Measurements from ENCODE around the gene DXO. TPM values are rescaled to one million over a fixed set of nuclear protein-coding genes. Genes with fewer than 3 reads are reported as not detected.
"Not testable (repeated sequence)": the region's sequence is repeated elsewhere in the genome, so short reads cannot be mapped to it uniquely, and the experiment has no call there.

DXO gene
- total and polyA plus RNA-seq, 9 donors, result 10.7 to 22.2 (median 16.8) TPM

DNA sequence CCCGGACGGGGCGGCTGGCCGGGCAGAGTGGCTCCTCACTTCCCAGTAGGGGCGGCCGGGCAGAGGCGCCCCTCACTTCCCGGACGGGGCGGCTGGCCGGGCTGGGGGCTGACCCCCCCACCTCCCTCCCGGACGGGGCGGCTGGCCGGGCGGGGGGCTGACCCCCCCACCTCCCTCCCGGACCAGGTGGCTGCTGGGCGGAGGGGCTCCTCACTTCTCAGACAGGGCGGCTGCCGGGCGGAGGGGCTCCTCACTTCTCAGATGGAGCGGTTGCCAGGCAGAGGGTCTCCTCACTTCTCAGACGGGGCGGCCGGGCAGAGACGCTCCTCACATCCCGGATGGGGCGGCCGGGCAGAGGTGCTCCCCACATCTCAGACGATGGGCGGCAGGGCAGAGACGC is 39.8 kb downstream of the DXO start:
- not testable (repeated sequence) for H3K27me3 ChIP-seq (ENCODE audit: control insufficient read depth, insufficient read depth, low read length); H3K4me1 ChIP-seq (ENCODE audit: control insufficient read depth, insufficient read depth, low read length); H3K36me3 ChIP-seq (ENCODE audit: control insufficient read depth, insufficient read depth, low read length); H3K4me3 ChIP-seq (ENCODE audit: low read length); H3K9me3 ChIP-seq (replicated peaks; ENCODE audit: control insufficient read depth, low read depth, low read length); H3K27ac ChIP-seq (ENCODE audit: low read length); DNase-seq
- WGBS (ENCODE audit: insufficient coverage), result no CpG with 5 or more reads among the region's 32 CpGs

DNA sequence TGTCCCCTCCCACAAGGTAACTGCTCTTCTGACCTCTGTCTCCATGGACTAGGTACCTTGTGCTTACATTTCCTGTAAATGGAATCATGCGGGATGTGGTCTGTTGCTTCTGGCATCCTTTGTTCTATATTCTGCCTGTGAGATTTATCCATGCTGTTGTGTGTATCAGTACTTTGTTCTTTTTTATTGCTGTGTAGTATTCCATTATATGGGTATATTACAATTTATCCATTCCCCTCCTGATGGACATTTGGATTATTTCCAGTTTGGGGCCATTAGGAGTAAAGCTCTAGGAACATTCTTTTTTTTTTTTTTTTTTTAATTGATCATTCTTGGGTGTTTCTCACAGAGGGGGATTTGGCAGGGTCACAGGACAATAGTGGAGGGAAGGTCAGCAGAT is 41.0 kb downstream of the DXO start:
- Histone ChIP-seq H3K27me3 (ENCODE audit: control insufficient read depth, insufficient read depth, low read length) (peaks cover 6% of the 10 kb centered on the region), H3K4me1 (ENCODE audit: control insufficient read depth, insufficient read depth, low read length) (no peaks in the 10 kb centered on the region), H3K36me3 (ENCODE audit: control insufficient read depth, insufficient read depth, low read length) (no peaks in the 10 kb centered on the region), H3K4me3 (ENCODE audit: low read length) (no peak overlapping the region), H3K27ac (ENCODE audit: low read length) (no peak overlapping the region), H3K9me3 (replicated peaks; ENCODE audit: control insufficient read depth, low read depth, low read length) (no peaks in the 10 kb centered on the region)
- no peak for DNase-seq
- no CpG with 5 or more reads among the region's 1 CpG for WGBS (ENCODE audit: insufficient coverage)

DNA sequence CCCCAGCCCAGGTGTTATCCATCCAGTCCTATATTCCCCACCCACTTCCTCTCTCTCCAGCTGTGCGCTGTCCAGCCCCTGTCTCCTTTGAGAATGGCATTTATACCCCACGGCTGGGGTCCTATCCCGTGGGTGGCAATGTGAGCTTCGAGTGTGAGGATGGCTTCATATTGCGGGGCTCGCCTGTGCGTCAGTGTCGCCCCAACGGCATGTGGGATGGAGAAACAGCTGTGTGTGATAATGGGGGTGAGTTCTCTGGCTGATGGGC is 43.3 kb downstream of the DXO start:
- H3K27ac ChIP-seq (ENCODE audit: low read length), result no peak overlapping the region
- no peak overlapping the region for H3K4me3 ChIP-seq (ENCODE audit: low read length)
- H3K36me3 ChIP-seq (ENCODE audit: control insufficient read depth, insufficient read depth, low read length), result no peaks in the 10 kb centered on the region
- H3K27me3 ChIP-seq (ENCODE audit: control insufficient read depth, insufficient read depth, low read length), result peaks cover 6% of the 10 kb centered on the region
- 47% methylated on average over 6 of the region's 9 CpGs for WGBS (ENCODE audit: insufficient coverage)
- no peak for DNase-seq
- H3K4me1 ChIP-seq (ENCODE audit: control insufficient read depth, insufficient read depth, low read length), result no peaks in the 10 kb centered on the region
- H3K9me3 ChIP-seq (replicated peaks; ENCODE audit: control insufficient read depth, low read depth, low read length), result no peaks in the 10 kb centered on the region

DNA sequence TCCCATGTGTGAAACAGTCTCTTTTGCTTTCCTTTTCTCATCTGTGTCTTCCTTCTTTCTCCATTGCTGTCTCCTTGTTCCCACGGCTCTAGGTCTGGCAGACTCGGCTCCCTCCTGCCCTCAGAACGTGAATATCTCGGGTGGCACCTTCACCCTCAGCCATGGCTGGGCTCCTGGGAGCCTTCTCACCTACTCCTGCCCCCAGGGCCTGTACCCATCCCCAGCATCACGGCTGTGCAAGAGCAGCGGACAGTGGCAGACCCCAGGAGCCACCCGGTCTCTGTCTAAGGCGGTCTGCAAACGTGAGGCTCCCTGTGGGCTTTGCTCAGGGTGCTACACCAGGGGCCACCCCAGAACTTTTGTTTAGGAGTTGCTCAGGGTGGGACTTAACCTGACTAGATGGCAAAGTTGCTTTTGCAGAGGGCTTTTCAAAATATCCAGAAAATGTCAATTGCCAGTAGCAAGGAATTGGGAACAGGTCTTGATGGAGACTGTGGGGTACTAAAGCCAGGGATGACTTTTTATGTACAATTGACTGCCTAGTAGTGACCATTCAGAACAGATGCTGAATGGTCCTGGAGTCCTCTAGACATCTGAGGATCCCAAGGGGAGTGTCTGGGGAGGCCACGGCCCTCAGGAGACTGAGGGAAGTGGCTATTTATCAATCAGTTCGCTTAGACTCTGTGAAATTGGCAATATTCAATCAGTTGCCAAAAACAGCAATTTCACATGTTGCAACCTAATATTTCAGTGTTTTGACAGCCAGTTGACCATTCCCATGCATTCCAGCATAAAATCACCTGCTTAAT is 43.9 kb downstream of the DXO start:
- Histone ChIP-seq H3K27me3 (ENCODE audit: control insufficient read depth, insufficient read depth, low read length) (peaks cover 6% of the 10 kb centered on the region), H3K9me3 (replicated peaks; ENCODE audit: control insufficient read depth, low read depth, low read length) (no peaks in the 10 kb centered on the region), H3K4me3 (ENCODE audit: low read length) (no peak overlapping the region), H3K36me3 (ENCODE audit: control insufficient read depth, insufficient read depth, low read length) (no peaks in the 10 kb centered on the region), H3K4me1 (ENCODE audit: control insufficient read depth, insufficient read depth, low read length) (no peaks in the 10 kb centered on the region), H3K27ac (ENCODE audit: low read length) (no peak overlapping the region)
- 74% methylated on average over 6 of the region's 11 CpGs for WGBS (ENCODE audit: insufficient coverage)
- DNase-seq, result no peak

DNA sequence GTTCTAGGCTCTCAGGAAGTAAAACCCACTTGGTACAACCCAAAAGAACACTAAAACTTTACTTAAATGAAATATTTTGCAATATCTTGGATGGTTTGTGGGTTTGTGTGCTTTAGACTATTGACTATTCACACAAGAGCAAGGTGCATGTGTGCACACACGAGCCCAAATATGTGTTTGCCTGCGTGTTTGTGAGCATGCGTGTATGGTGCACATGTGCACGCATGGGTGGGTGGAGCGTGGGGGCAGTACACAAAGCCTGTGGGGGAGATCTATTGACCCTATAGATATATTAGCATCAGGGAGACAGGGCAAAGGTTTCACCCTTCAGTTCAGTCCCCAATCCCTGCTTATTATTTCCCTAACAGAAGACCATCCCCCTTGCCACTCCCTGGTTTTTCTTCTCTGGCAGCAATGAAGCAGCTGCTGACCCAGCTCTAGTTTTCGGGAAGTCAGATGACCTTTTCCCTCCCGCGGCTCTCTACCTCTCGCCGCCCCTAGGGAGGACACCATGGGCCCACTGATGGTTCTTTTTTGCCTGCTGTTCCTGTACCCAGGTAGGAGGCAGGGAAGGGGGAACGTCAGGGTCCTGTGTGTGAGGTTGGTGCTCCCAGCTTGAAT is 44.6 kb downstream of the DXO start, which contains the start of gene C2:
Gene C2, plus strand, starts transcription at position 476 of the 621 bp plus-strand sequence. Its CDS starts 36 bp downstream, at position 512.
- 60% methylated on average over 3 of the region's 11 CpGs for WGBS (ENCODE audit: insufficient coverage)
- Histone ChIP-seq H3K9me3 (replicated peaks; ENCODE audit: control insufficient read depth, low read depth, low read length) (no peaks in the 10 kb centered on the region), H3K27ac (ENCODE audit: low read length) (no peak within 1 kb of the TSS), H3K36me3 (ENCODE audit: control insufficient read depth, insufficient read depth, low read length) (no peaks in the 10 kb centered on the region), H3K27me3 (ENCODE audit: control insufficient read depth, insufficient read depth, low read length) (peaks cover 6% of the 10 kb centered on the region), H3K4me3 (ENCODE audit: low read length) (no peak within 1 kb of the TSS), H3K4me1 (ENCODE audit: control insufficient read depth, insufficient read depth, low read length) (no peaks in the 10 kb centered on the region)
- peak; percentile 12 for DNase-seq

DNA sequence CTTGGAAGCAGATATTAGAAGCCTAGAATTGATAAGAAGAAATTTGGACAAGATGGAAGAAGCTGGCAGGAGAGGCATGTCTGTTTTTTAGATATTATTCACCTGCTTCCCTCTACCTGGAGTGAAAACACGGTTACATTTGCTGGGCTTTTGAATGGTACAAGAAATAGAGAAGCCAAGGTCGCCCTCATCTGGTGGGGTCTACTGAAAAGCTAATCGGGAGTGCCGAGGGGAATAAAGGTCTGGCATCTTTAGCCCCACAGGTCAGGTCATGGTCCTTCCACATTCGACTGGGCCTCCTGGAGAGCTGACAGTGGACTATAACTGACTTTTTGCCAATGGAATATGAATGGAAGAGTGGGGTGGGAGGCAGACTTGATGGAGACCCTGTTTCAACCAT is 49.0 kb downstream of the DXO start:
- no peak for DNase-seq
- Histone ChIP-seq H3K4me1 (ENCODE audit: control insufficient read depth, insufficient read depth, low read length) (no peaks in the 10 kb centered on the region), H3K9me3 (replicated peaks; ENCODE audit: control insufficient read depth, low read depth, low read length) (no peaks in the 10 kb centered on the region), H3K27ac (ENCODE audit: low read length) (no peak overlapping the region), H3K4me3 (ENCODE audit: low read length) (no peak overlapping the region), H3K27me3 (ENCODE audit: control insufficient read depth, insufficient read depth, low read length) (peaks cover 5% of the 10 kb centered on the region), H3K36me3 (ENCODE audit: control insufficient read depth, insufficient read depth, low read length) (no peaks in the 10 kb centered on the region)
- 20% methylated on average over 5 of the region's 5 CpGs for WGBS (ENCODE audit: insufficient coverage)

DNA sequence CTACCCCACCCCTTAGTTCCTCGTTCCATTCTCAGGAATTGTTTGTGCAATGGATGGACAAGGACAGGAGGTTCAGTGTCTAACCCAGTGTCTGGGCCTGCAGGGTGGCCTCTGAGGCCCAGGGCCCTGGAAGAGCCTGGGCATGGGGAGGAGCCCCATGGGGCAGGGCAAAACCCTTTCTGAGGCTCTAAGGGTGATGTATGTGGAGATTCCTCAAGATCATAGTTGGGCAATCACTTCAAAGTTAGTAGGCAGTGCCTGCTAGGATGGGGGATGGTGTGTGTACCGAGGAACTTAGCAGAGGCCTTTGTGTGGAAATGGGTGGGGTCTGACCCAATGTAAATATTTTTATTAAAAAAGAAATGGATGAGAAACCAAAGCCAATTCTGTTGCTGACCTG is 51.1 kb downstream of the DXO start:
- no peak overlapping the region for H3K27ac ChIP-seq (ENCODE audit: low read length)
- no peaks in the 10 kb centered on the region for H3K36me3 ChIP-seq (ENCODE audit: control insufficient read depth, insufficient read depth, low read length)
- no peak for DNase-seq
- H3K27me3 ChIP-seq (ENCODE audit: control insufficient read depth, insufficient read depth, low read length), result no peaks in the 10 kb centered on the region
- 75% methylated on average over 1 of the region's 2 CpGs for WGBS (ENCODE audit: insufficient coverage)
- H3K9me3 ChIP-seq (replicated peaks; ENCODE audit: control insufficient read depth, low read depth, low read length), result no peaks in the 10 kb centered on the region
- no peak overlapping the region for H3K4me3 ChIP-seq (ENCODE audit: low read length)
- no peaks in the 10 kb centered on the region for H3K4me1 ChIP-seq (ENCODE audit: control insufficient read depth, insufficient read depth, low read length)

Other genes with a start within 250 kb of the DXO start
Only the 30 nearest of the 33 such genes appear.
- 9.1 TPM for gene MSH5, start 232.1 kb downstream of the DXO start, total RNA-seq
- 10 to 100 TPM in 6 of 8 donors, 1 to 10 TPM in 2; 5.3 to 20.8 (median 11.5) TPM for gene MSH5, start 232.1 kb downstream of the DXO start, polyA plus RNA-seq (ENCODE audit: insufficient read depth in 1 of 8, insufficient read length in 8 of 8, low replicate concordance in 1 of 8)
- 2.7 TPM for gene SAPCD1, start 209.5 kb downstream of the DXO start, total RNA-seq
- gene SAPCD1, start 209.5 kb downstream of the DXO start, polyA plus RNA-seq (ENCODE audit: insufficient read depth in 1 of 8, insufficient read length in 8 of 8, low replicate concordance in 1 of 8), result 1 to 10 TPM; 1.4 to 6.3 (median 2.9) TPM
- 1.2 TPM for gene VWA7, start 194.8 kb downstream of the DXO start, total RNA-seq
- gene VWA7, start 194.8 kb downstream of the DXO start, polyA plus RNA-seq (ENCODE audit: insufficient read depth in 1 of 8, insufficient read length in 8 of 8, low replicate concordance in 1 of 8), result 1 to 10 TPM in 7 of 8 donors, under 1 TPM in 1; 0.71 to 2.1 (median 1.6) TPM
- 21.9 TPM for gene VARS1, start 176.4 kb downstream of the DXO start, total RNA-seq
- 10 to 100 TPM; 35.1 to 63.0 (median 51.2) TPM for gene VARS1, start 176.4 kb downstream of the DXO start, polyA plus RNA-seq (ENCODE audit: insufficient read depth in 1 of 8, insufficient read length in 8 of 8, low replicate concordance in 1 of 8)
- 42.0 TPM for gene LSM2, start 165.2 kb downstream of the DXO start, total RNA-seq
- 10 to 100 TPM; 41.3 to 64.3 (median 56.8) TPM for gene LSM2, start 165.2 kb downstream of the DXO start, polyA plus RNA-seq (ENCODE audit: insufficient read depth in 1 of 8, insufficient read length in 8 of 8, low replicate concordance in 1 of 8)
- gene HSPA1L, start 156.9 kb downstream of the DXO start, total RNA-seq, result 2.3 TPM
- 1 to 10 TPM; 2.9 to 4.1 (median 3.6) TPM for gene HSPA1L, start 156.9 kb downstream of the DXO start, polyA plus RNA-seq (ENCODE audit: insufficient read depth in 1 of 8, insufficient read length in 8 of 8, low replicate concordance in 1 of 8)
- 76.7 TPM for gene HSPA1A, start 156.6 kb downstream of the DXO start, total RNA-seq
- gene HSPA1A, start 156.6 kb downstream of the DXO start, polyA plus RNA-seq (ENCODE audit: insufficient read depth in 1 of 8, insufficient read length in 8 of 8, low replicate concordance in 1 of 8), result 10 to 100 TPM; 57.3 to 94.7 (median 82.0) TPM
- gene HSPA1B, start 144.4 kb downstream of the DXO start, total RNA-seq, result 56.2 TPM
- 100 to 1,000 TPM in 1 of 8 donors, 10 to 100 TPM in 7; 42.7 to 101 (median 63.5) TPM for gene HSPA1B, start 144.4 kb downstream of the DXO start, polyA plus RNA-seq (ENCODE audit: insufficient read depth in 1 of 8, insufficient read length in 8 of 8, low replicate concordance in 1 of 8)
- gene NEU1, start 109.3 kb downstream of the DXO start, total RNA-seq, result 27.1 TPM
- 10 to 100 TPM; 14.5 to 24.5 (median 18.1) TPM for gene NEU1, start 109.3 kb downstream of the DXO start, polyA plus RNA-seq (ENCODE audit: insufficient read depth in 1 of 8, insufficient read length in 8 of 8, low replicate concordance in 1 of 8)
- 0.18 TPM for gene SLC44A4, start 93.1 kb downstream of the DXO start, total RNA-seq
- 1 to 10 TPM in 2 of 8 donors, under 1 TPM in 6; 0.12 to 8.9 (median 0.37) TPM for gene SLC44A4, start 93.1 kb downstream of the DXO start, polyA plus RNA-seq (ENCODE audit: insufficient read depth in 1 of 8, insufficient read length in 8 of 8, low replicate concordance in 1 of 8)
- gene EHMT2, start 74.4 kb downstream of the DXO start, total RNA-seq, result 28.3 TPM
- 10 to 100 TPM; 30.7 to 43.8 (median 33.8) TPM for gene EHMT2, start 74.4 kb downstream of the DXO start, polyA plus RNA-seq (ENCODE audit: insufficient read depth in 1 of 8, insufficient read length in 8 of 8, low replicate concordance in 1 of 8)
- gene ZBTB12, start 70.1 kb downstream of the DXO start, total RNA-seq, result 2.7 TPM
- 10 to 100 TPM in 7 of 8 donors, 1 to 10 TPM in 1; 9.2 to 15.3 (median 14.0) TPM for gene ZBTB12, start 70.1 kb downstream of the DXO start, polyA plus RNA-seq (ENCODE audit: insufficient read depth in 1 of 8, insufficient read length in 8 of 8, low replicate concordance in 1 of 8)
- 3.7 TPM for gene C2, start 44.4 kb downstream of the DXO start, total RNA-seq
- 1 to 10 TPM; 3.3 to 9.5 (median 5.0) TPM for gene C2, start 44.4 kb downstream of the DXO start, polyA plus RNA-seq (ENCODE audit: insufficient read depth in 1 of 8, insufficient read length in 8 of 8, low replicate concordance in 1 of 8)
- gene CFB, start 26.0 kb downstream of the DXO start, total RNA-seq, result 1.6 TPM
- gene CFB, start 26.0 kb downstream of the DXO start, polyA plus RNA-seq (ENCODE audit: insufficient read depth in 1 of 8, insufficient read length in 8 of 8, low replicate concordance in 1 of 8), result 1 to 10 TPM; 1.0 to 4.8 (median 2.0) TPM
- gene NELFE, start 13.2 kb downstream of the DXO start, total RNA-seq, result 48.9 TPM
- 10 to 100 TPM; 64.7 to 72.6 (median 69.2) TPM for gene NELFE, start 13.2 kb downstream of the DXO start, polyA plus RNA-seq (ENCODE audit: insufficient read depth in 1 of 8, insufficient read length in 8 of 8, low replicate concordance in 1 of 8)
- 21.8 TPM for gene SKIC2, start 13.0 kb downstream of the DXO start, total RNA-seq
- gene SKIC2, start 13.0 kb downstream of the DXO start, polyA plus RNA-seq (ENCODE audit: insufficient read depth in 1 of 8, insufficient read length in 8 of 8, low replicate concordance in 1 of 8), result 10 to 100 TPM; 27.0 to 34.1 (median 30.8) TPM
- gene C4A, start 9.9 kb upstream of the DXO start, total RNA-seq, result 13.0 TPM
- gene C4A, start 9.9 kb upstream of the DXO start, polyA plus RNA-seq (ENCODE audit: insufficient read depth in 1 of 8, insufficient read length in 8 of 8, low replicate concordance in 1 of 8), result 10 to 100 TPM in 6 of 8 donors, 1 to 10 TPM in 2; 6.6 to 20.4 (median 15.8) TPM
- gene C4B, start 42.7 kb upstream of the DXO start, total RNA-seq, result 15.6 TPM
- gene C4B, start 42.7 kb upstream of the DXO start, polyA plus RNA-seq (ENCODE audit: insufficient read depth in 1 of 8, insufficient read length in 8 of 8, low replicate concordance in 1 of 8), result 10 to 100 TPM in 7 of 8 donors, 1 to 10 TPM in 1; 9.5 to 32.1 (median 24.1) TPM
- gene CYP21A2, start 66.3 kb upstream of the DXO start, total RNA-seq, result 0.04 TPM
- 1 to 10 TPM in 3 of 8 donors, under 1 TPM in 5; 0.20 to 1.9 (median 0.62) TPM for gene CYP21A2, start 66.3 kb upstream of the DXO start, polyA plus RNA-seq (ENCODE audit: insufficient read depth in 1 of 8, insufficient read length in 8 of 8, low replicate concordance in 1 of 8)
- 108 TPM for gene TNXB, start 137.2 kb upstream of the DXO start, total RNA-seq
- gene TNXB, start 137.2 kb upstream of the DXO start, polyA plus RNA-seq (ENCODE audit: insufficient read depth in 1 of 8, insufficient read length in 8 of 8, low replicate concordance in 1 of 8), result 100 to 1,000 TPM in 7 of 8 donors, 10 to 100 TPM in 1; 100.0 to 207 (median 127) TPM
- gene ATF6B, start 156.1 kb upstream of the DXO start, total RNA-seq, result 11.7 TPM
- 10 to 100 TPM; 38.3 to 53.3 (median 46.7) TPM for gene ATF6B, start 156.1 kb upstream of the DXO start, polyA plus RNA-seq (ENCODE audit: insufficient read depth in 1 of 8, insufficient read length in 8 of 8, low replicate concordance in 1 of 8)
- gene FKBPL, start 158.2 kb upstream of the DXO start, total RNA-seq, result 4.5 TPM
- 1 to 10 TPM; 4.0 to 6.0 (median 4.4) TPM for gene FKBPL, start 158.2 kb upstream of the DXO start, polyA plus RNA-seq (ENCODE audit: insufficient read depth in 1 of 8, insufficient read length in 8 of 8, low replicate concordance in 1 of 8)
- 0.18 TPM for gene PRRT1, start 179.8 kb upstream of the DXO start, total RNA-seq
- 1 to 10 TPM in 7 of 8 donors, under 1 TPM in 1; 0.71 to 2.3 (median 1.2) TPM for gene PRRT1, start 179.8 kb upstream of the DXO start, polyA plus RNA-seq (ENCODE audit: insufficient read depth in 1 of 8, insufficient read length in 8 of 8, low replicate concordance in 1 of 8)
- gene PPT2, start 182.0 kb upstream of the DXO start, total RNA-seq, result 15.3 TPM
- gene PPT2, start 182.0 kb upstream of the DXO start, polyA plus RNA-seq (ENCODE audit: insufficient read depth in 1 of 8, insufficient read length in 8 of 8, low replicate concordance in 1 of 8), result 10 to 100 TPM; 23.7 to 35.7 (median 31.6) TPM
- gene EGFL8, start 192.5 kb upstream of the DXO start, total RNA-seq, result 28.9 TPM
- gene EGFL8, start 192.5 kb upstream of the DXO start, polyA plus RNA-seq (ENCODE audit: insufficient read depth in 1 of 8, insufficient read length in 8 of 8, low replicate concordance in 1 of 8), result 10 to 100 TPM; 22.9 to 43.4 (median 27.7) TPM
- 32.3 TPM for gene AGPAT1, start 203.9 kb upstream of the DXO start, total RNA-seq
- 10 to 100 TPM; 55.4 to 71.7 (median 61.8) TPM for gene AGPAT1, start 203.9 kb upstream of the DXO start, polyA plus RNA-seq (ENCODE audit: insufficient read depth in 1 of 8, insufficient read length in 8 of 8, low replicate concordance in 1 of 8)
- 41.5 TPM for gene RNF5, start 206.3 kb upstream of the DXO start, total RNA-seq
- gene RNF5, start 206.3 kb upstream of the DXO start, polyA plus RNA-seq (ENCODE audit: insufficient read depth in 1 of 8, insufficient read length in 8 of 8, low replicate concordance in 1 of 8), result 10 to 100 TPM; 46.9 to 57.5 (median 52.8) TPM
- 3.7 TPM for gene AGER, start 212.1 kb upstream of the DXO start, total RNA-seq
- 10 to 100 TPM in 5 of 8 donors, 1 to 10 TPM in 3; 6.1 to 17.1 (median 10.9) TPM for gene AGER, start 212.1 kb upstream of the DXO start, polyA plus RNA-seq (ENCODE audit: insufficient read depth in 1 of 8, insufficient read length in 8 of 8, low replicate concordance in 1 of 8)
- 31.3 TPM for gene PBX2, start 218.1 kb upstream of the DXO start, total RNA-seq
- gene PBX2, start 218.1 kb upstream of the DXO start, polyA plus RNA-seq (ENCODE audit: insufficient read depth in 1 of 8, insufficient read length in 8 of 8, low replicate concordance in 1 of 8), result 100 to 1,000 TPM in 7 of 8 donors, 10 to 100 TPM in 1; 91.7 to 123 (median 113) TPM
- gene GPSM3, start 220.5 kb upstream of the DXO start, total RNA-seq, result 4.3 TPM
- 1 to 10 TPM; 6.1 to 9.8 (median 7.7) TPM for gene GPSM3, start 220.5 kb upstream of the DXO start, polyA plus RNA-seq (ENCODE audit: insufficient read depth in 1 of 8, insufficient read length in 8 of 8, low replicate concordance in 1 of 8)